Measurements from ENCODE around the gene PRKCA.

GRCh38 chr17:66667090-66667489 is 364.7 kb downstream of the PRKCA start:
- TF ChIP-seq CTCF (IDR thresholded peaks at IDR 0.05; ENCODE audit: low read depth, low read length) (no peak), MYC (IDR thresholded peaks at IDR 0.05; ENCODE audit: low read depth, low read length) (no peak)

All from NB4 (cell line).